HCT116 (cell line): ENCODE results near the gene FOXD1. TPM values are rescaled to one million over a fixed set of nuclear protein-coding genes. Genes with fewer than 3 reads are reported as not detected.
"Not testable (repeated sequence)": the region's sequence is repeated elsewhere in the genome, so short reads cannot be mapped to it uniquely, and the experiment has no call there.

ENCODE experiments used
- ATAC-seq: fragments of 200-7000 bp; cut with Tn5 transposase; 2 replicates; pipeline ENCODE4 v1.9.1; 2020; ENCODE audit warnings: mild to moderate bottlenecking, moderate library complexity
- BruUV-seq: library from RNA; stranded (reverse); fragments of 400-500 nt; replicated peaks from 2 replicates; lab custom pipeline; 2021; lab: Mats Ljungman, UMichigan
- CTCF ChIA-PET: fragments of 300-600 bp; sonication (Branson Sonifier 250); formaldehyde crosslinking; loops from one replicate; lab custom pipeline; 2021; ENCODE audit warnings: antibody characterized with exemption; lab: Charles Lee
- POLR2A ChIA-PET: fragments of 300-600, 350-600 bp; sonication (Branson Sonifier 250); formaldehyde crosslinking; loops from one replicate; lab custom pipeline; 2021; ENCODE audit warnings: antibody characterized with exemption; lab: Charles Lee
- RAD21 ChIA-PET, 2 experiments: fragments of 300-600 bp; sonication (Branson Sonifier 250); formaldehyde crosslinking; loops; one replicate each; lab custom pipeline; 2023; ENCODE audit warnings: low total read pairs in 2 of 2; ENCODE audit not compliant: uncharacterized antibody in 2 of 2, unreplicated experiment in 2 of 2, low non-redundant PET in 1 of 2; lab: Charles Lee
- DNase-seq: peaks from one replicate; pipeline ENCODE4 v3.0.0-alpha.2; 2010; ENCODE audit warnings: low read depth, low spot score
- H2AFZ ChIP-seq: fragments of 200-600 bp; shearing (Covaris generic), sonication (generic); 2 replicates; pipeline ENCODE4 v1.6.1; 2017; ENCODE audit warnings: low read depth, mixed run types, mixed read lengths, antibody characterized with exemption, low read length; ENCODE audit not compliant: poor library complexity, severe bottlenecking
- H3K27ac ChIP-seq: 2 replicates; pipeline ENCODE4 v1.5.1; 2012; ENCODE audit warnings: low read depth, low read length
- H3K27me3 ChIP-seq: fragments of 200-600 bp; sonication (generic); 2 replicates; pipeline ENCODE4 v1.6.1; 2016; ENCODE audit warnings: mixed run types, low read length, mixed read lengths; ENCODE audit not compliant: insufficient read depth
- H3K36me3 ChIP-seq, 2 experiments: fragments of 200-500 bp in 1 of 2; fragments of 200-600 bp in 1 of 2; sonication (Bioruptor generic) in 1 of 2; sonication (generic) in 1 of 2; 2 replicates each; pipeline versions ENCODE4 v1.5.1 to v1.6.1; 2014 to 2016; ENCODE audit warnings: low read length in 2 of 2, inconsistent platforms in 1 of 2, mixed read lengths in 1 of 2, mixed run types in 1 of 2; ENCODE audit not compliant: insufficient read depth in 2 of 2, control insufficient read depth in 1 of 2
- H3K4me1 ChIP-seq, 2 experiments: fragments of 200-600 bp in 1 of 2; sonication (generic) in 1 of 2; 2 replicates each; pipeline versions ENCODE4 v1.5.1 to v1.6.1; 2012 to 2017; ENCODE audit warnings: low read length in 2 of 2, inconsistent platforms in 1 of 2, mild to moderate bottlenecking in 1 of 2, mixed read lengths in 1 of 2, mixed run types in 1 of 2, moderate library complexity in 1 of 2; ENCODE audit not compliant: insufficient read depth in 2 of 2, control insufficient read depth in 1 of 2
- H3K4me2 ChIP-seq: fragments of 200-600 bp; sonication (generic); 2 replicates; pipeline ENCODE4 v1.6.1; 2017; ENCODE audit warnings: mixed run types, low read length, mixed read lengths
- H3K4me3 ChIP-seq, 2 experiments: fragments of 200-600 bp in 1 of 2; sonication (generic) in 1 of 2; replicated peaks in 1 of 2; 2 replicates each; pipeline ENCODE4 v1.5.1; 2011 to 2016; ENCODE audit warnings: low read length in 2 of 2, control low read depth in 1 of 2, low read depth in 1 of 2, mild to moderate bottlenecking in 1 of 2, mixed read lengths in 1 of 2, mixed run types in 1 of 2
- H3K79me2 ChIP-seq: fragments of 200-600 bp; sonication (generic); 2 replicates; pipeline ENCODE4 v1.6.1; 2017; ENCODE audit warnings: mild to moderate bottlenecking, mixed run types, low read length, moderate library complexity, mixed read lengths; ENCODE audit not compliant: insufficient read depth
- H3K9ac ChIP-seq: fragments of 200-600 bp; sonication (generic); 2 replicates; pipeline ENCODE4 v1.6.1; 2016; ENCODE audit warnings: low read length, mixed read lengths
- H3K9me2 ChIP-seq: fragments of 200-600 bp; sonication (generic), shearing (Covaris generic); 2 replicates; pipeline ENCODE4 v1.6.1; 2017; ENCODE audit warnings: mixed run types, mild to moderate bottlenecking, moderate library complexity; ENCODE audit not compliant: insufficient read depth
- H3K9me3 ChIP-seq, 2 experiments: fragments of 200-500 bp in 1 of 2; fragments of 200-600 bp in 1 of 2; sonication (Bioruptor generic) in 1 of 2; sonication (generic) in 1 of 2; 2 replicates each; pipeline ENCODE4 v1.6.1; 2014 to 2017; ENCODE audit warnings: low read length in 2 of 2, mixed read lengths in 2 of 2, inconsistent platforms in 1 of 2, low read depth in 1 of 2, mild to moderate bottlenecking in 1 of 2, mixed run types in 1 of 2, moderate library complexity in 1 of 2; ENCODE audit not compliant: control insufficient read depth in 1 of 2, insufficient read depth in 1 of 2
- H4K20me1 ChIP-seq: fragments of 200-600 bp; sonication (generic), shearing (Covaris generic); 2 replicates; pipeline ENCODE4 v1.6.1; 2017; ENCODE audit warnings: mixed run types, mild to moderate bottlenecking, moderate library complexity; ENCODE audit not compliant: insufficient read depth
- CEBPB ChIP-seq: IDR thresholded peaks from 2 replicates; pipeline ENCODE4 v1.6.1; 2012; ENCODE audit warnings: low read depth
- EZH2 ChIP-seq: fragments of 200-600 bp; sonication (generic); IDR thresholded peaks from 2 replicates; pipeline ENCODE4 v1.6.1; 2017; ENCODE audit warnings: antibody characterized with exemption, mixed run types
- EZH2phosphoT487 ChIP-seq: fragments of 200-600 bp; IDR thresholded peaks from 2 replicates; pipeline ENCODE4 v1.6.1; 2018; ENCODE audit warnings: antibody characterized with exemption, borderline replicate concordance
- FOSL1 ChIP-seq: IDR thresholded peaks from 2 replicates; pipeline ENCODE4 v1.6.1; 2012; ENCODE audit warnings: low read depth
- MAX ChIP-seq: IDR thresholded peaks from 2 replicates; pipeline ENCODE4 v1.6.1; 2012
- RAD21 ChIP-seq: IDR thresholded peaks from 2 replicates; pipeline ENCODE4 v1.6.1; 2012; ENCODE audit warnings: low read depth, mild to moderate bottlenecking
- REST ChIP-seq: IDR thresholded peaks from 2 replicates; pipeline ENCODE4 v1.6.1; 2012; ENCODE audit warnings: low read depth
- SIN3A ChIP-seq: IDR thresholded peaks from 2 replicates; pipeline ENCODE4 v1.6.1; 2012; ENCODE audit warnings: low read depth
- SP1 ChIP-seq: IDR thresholded peaks from 2 replicates; pipeline ENCODE4 v1.6.1; 2012; ENCODE audit warnings: low read depth
- SRF ChIP-seq: IDR thresholded peaks from 2 replicates; pipeline ENCODE4 v1.6.1; 2012; ENCODE audit warnings: low read depth
- TCF7L2 ChIP-seq: IDR thresholded peaks from 2 replicates; pipeline ENCODE4 v1.7.0; 2011; ENCODE audit warnings: borderline replicate concordance, inconsistent platforms; ENCODE audit not compliant: insufficient read depth, insufficient read length; ENCODE audit errors: extremely low read depth
- YY1 ChIP-seq: IDR thresholded peaks from 2 replicates; pipeline ENCODE4 v1.6.1; 2011; ENCODE audit warnings: low read length, low read depth, moderate library complexity, mild to moderate bottlenecking; ENCODE audit not compliant: insufficient replicate concordance; ENCODE audit errors: extremely low read depth
- ZFX ChIP-seq: fragments of 450-650 bp; IDR thresholded peaks from 2 replicates; pipeline ENCODE4 v1.6.1; 2017
- ZNF274 ChIP-seq: fragments of 200-500 bp; sonication (Bioruptor generic); IDR thresholded peaks from 2 replicates; pipeline ENCODE4 v1.6.1; 2014; ENCODE audit warnings: mild to moderate bottlenecking, low read depth, low read length, inconsistent platforms
- intact Hi-C: fragments of 100-400 bp; cut with micrococcal nuclease; formaldehyde crosslinking; loops from 2 replicates; pipeline ENCODE4 v1.10.0; 2022
- total RNA-seq: library from RNA; stranded (reverse); gene quantifications from one replicate; pipeline ENCODE4 v1.2.1, GENCODE V29; 2021; ENCODE audit not compliant: unreplicated experiment
- TF ChIP-seq, protein P1 (sequence below), 3 experiments: fragments of 200-600 bp in 1 of 3; sonication (generic) in 1 of 3; IDR thresholded peaks in 2 of 3; conservative IDR thresholded peaks in 1 of 3; 2 replicates each; pipeline ENCODE4 v1.5.1; 2012 to 2017; ENCODE audit warnings: low read depth in 2 of 3, low read length in 2 of 3, antibody characterized with exemption in 1 of 3, borderline replicate concordance in 1 of 3, control low read depth in 1 of 3, mild to moderate bottlenecking in 1 of 3, mixed read lengths in 1 of 3, mixed run types in 1 of 3, moderate library complexity in 1 of 3; ENCODE audit not compliant: insufficient read depth in 1 of 3
- TF ChIP-seq, protein P2 (sequence below): IDR thresholded peaks from 2 replicates; pipeline ENCODE4 v1.6.1; 2012

Gene FOXD1
- total RNA-seq, 1 experiment from 2014 or later, result 26.8 TPM

- H3K27ac ChIP-seq, result no peak overlapping the region
- no peaks in the 10 kb centered on the region for H3K4me1 ChIP-seq
- TF ChIP-seq CEBPB (no peak), FOSL1 (no peak), SP1 (no peak), EZH2phosphoT487 (no peak), ZNF274 (no peak), SIN3A (no peak), MAX (no peak), TCF7L2 (no peak), ZFX (no peak), RAD21 (no peak), REST (no peak), EZH2 (no peak), SRF (no peak), YY1 (no peak)
- TF ChIP-seq, protein P1, sequence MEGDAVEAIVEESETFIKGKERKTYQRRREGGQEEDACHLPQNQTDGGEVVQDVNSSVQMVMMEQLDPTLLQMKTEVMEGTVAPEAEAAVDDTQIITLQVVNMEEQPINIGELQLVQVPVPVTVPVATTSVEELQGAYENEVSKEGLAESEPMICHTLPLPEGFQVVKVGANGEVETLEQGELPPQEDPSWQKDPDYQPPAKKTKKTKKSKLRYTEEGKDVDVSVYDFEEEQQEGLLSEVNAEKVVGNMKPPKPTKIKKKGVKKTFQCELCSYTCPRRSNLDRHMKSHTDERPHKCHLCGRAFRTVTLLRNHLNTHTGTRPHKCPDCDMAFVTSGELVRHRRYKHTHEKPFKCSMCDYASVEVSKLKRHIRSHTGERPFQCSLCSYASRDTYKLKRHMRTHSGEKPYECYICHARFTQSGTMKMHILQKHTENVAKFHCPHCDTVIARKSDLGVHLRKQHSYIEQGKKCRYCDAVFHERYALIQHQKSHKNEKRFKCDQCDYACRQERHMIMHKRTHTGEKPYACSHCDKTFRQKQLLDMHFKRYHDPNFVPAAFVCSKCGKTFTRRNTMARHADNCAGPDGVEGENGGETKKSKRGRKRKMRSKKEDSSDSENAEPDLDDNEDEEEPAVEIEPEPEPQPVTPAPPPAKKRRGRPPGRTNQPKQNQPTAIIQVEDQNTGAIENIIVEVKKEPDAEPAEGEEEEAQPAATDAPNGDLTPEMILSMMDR (IDR thresholded peaks at IDR 0.05 in 2 of 3, conservative IDR thresholded peaks at IDR 0.05 in 1 of 3; ENCODE audit: borderline replicate concordance in 1 of 3, insufficient read depth in 1 of 3, low read depth in 2 of 3, low read length in 2 of 3), result no peak
- TF ChIP-seq, protein P2, sequence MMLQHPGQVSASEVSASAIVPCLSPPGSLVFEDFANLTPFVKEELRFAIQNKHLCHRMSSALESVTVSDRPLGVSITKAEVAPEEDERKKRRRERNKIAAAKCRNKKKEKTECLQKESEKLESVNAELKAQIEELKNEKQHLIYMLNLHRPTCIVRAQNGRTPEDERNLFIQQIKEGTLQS, result no peak
- no peaks in the 10 kb centered on the region for H3K27me3 ChIP-seq
- no peak for ATAC-seq
- no peak for DNase-seq
- ChIA-PET POLR2A (no interaction called here), RAD21 (no interaction called here), CTCF (no interaction called here)
- intact Hi-C loops, result no loop called here
- no peaks in the 10 kb centered on the region for H3K9me3 ChIP-seq
- H3K79me2 ChIP-seq, result no peaks in the 10 kb centered on the region
- H2AFZ ChIP-seq, result no peak overlapping the region
- no peaks in the 10 kb centered on the region for H3K9me2 ChIP-seq
- no TSS peak for BruUV-seq
- no peak overlapping the region for H3K9ac ChIP-seq
- no peaks in the 10 kb centered on the region for H4K20me1 ChIP-seq
- H3K4me2 ChIP-seq, result no peak overlapping the region
- H3K4me3 ChIP-seq, result no peak overlapping the region
- H3K36me3 ChIP-seq, result no peaks in the 10 kb centered on the region
Measured at GRCh38 chr5:73469878-73470277, 21.3 kb upstream of the FOXD1 start.

- H3K9ac ChIP-seq, H3K27me3 ChIP-seq, H3K4me2 ChIP-seq, intact Hi-C loops, BruUV-seq, ATAC-seq, RAD21 ChIA-PET, H4K20me1 ChIP-seq, H3K9me3 ChIP-seq, H3K27ac ChIP-seq, H3K36me3 ChIP-seq, DNase-seq, POLR2A ChIA-PET, H3K4me3 ChIP-seq, H3K4me1 ChIP-seq, CTCF ChIA-PET, H3K9me2 ChIP-seq, H2AFZ ChIP-seq, H3K79me2 ChIP-seq: not testable (repeated sequence)
Measured at GRCh38 chr5:73468638-73469037, 20.1 kb upstream of the FOXD1 start.
